GM19043 (cell line): ENCODE measurements around the gene OLA1.
A peak's percentile ranks its signal among the peaks of the same experiment; 100 is the strongest.
"Not testable (repeated sequence)": the region's sequence is repeated elsewhere in the genome, so short reads cannot be mapped to it uniquely, and the experiment has no call there.

Experiments used
- ATAC-seq: cut with Tn5 transposase; IDR thresholded peaks from one replicate; pipeline ENCODE4 v1.9.1; 2021; ENCODE audit warnings: low read depth; ENCODE audit not compliant: unreplicated experiment

The OLA1 gene

DNA sequence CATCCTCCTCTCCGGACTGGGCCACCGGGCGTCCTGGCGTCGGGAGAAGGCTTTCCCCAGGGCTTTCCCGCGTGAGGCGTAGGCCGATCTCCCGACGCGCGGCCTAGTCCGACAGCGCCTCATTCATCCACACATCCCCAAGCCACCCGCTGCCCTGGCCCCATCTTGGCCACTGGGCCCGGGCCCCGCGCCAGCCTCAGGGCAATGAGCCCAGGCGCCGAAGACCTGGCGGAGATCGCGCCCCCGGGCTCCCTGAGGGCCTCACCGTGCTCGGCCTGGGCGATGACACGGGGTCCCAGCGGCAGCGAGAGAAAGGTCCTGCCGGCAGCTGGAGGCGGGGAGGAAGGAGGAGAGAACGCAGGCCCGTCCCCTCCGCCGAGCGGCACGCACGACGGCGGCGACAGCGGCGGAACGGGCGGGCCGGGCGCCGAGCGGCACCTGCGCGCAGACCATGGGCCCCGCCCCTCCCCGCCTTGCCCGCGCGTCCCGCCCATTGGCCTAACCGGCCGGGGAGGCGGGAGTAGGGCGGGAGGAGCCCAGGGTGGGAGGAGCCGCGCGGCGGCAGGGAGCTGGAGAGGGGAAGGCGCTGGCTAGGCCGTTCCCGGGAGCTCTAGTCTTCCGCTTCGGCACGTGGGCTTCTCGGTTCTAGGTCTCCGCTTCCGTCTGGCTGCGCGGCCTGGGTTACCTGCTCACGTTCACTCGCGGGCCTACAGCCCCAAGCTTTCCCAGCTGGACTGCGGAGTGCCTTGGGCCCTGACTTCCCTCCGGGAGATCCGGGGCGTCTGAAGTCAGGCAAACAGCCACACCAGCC lies at the start of gene OLA1:
OLA1 (minus strand) TSS at position 346 of the 811 bp plus-strand sequence. CDS start 1,717 bp downstream, outside the sequence.
- ATAC-seq = peak; percentile 97

DNA sequence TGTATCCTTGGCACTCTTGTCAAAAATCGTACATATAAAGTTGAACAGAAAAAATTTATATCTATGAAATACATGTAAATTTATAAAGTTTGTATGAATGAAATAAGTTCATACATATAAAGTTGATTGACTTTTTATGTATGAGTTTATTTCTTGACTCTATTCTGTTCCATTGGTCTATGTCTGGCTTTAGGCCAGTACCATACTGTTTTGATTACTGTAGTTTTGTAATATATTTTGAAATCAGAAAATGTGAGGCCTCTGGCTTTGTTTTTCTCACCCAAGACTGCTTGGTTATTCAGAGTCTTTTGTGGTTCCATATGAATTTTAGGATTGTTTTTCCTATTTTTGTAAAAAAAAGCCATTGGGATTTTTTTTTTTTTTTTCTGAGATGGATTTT lies 44.6 kb upstream of the OLA1 start:
- no peak for ATAC-seq

DNA sequence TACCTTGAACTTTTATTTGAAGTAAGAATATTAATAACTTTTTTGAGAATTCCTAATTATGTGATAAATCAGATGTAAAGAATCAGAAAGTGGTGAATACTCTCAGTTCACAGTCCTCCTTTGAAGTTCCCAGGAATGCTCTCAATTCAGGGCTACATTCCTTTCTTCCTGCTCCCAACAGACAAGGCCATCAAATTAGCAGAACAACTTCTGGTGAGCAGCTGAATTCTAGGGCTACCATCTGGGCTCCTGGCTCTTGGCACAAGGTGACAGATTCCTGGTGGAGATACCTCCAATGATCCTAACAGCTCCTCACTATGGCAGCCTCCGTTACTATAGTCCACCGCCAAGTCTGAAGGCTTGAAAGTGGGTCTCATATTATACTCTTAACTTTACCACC lies 37.8 kb upstream of the OLA1 start:
- ATAC-seq = no peak

DNA sequence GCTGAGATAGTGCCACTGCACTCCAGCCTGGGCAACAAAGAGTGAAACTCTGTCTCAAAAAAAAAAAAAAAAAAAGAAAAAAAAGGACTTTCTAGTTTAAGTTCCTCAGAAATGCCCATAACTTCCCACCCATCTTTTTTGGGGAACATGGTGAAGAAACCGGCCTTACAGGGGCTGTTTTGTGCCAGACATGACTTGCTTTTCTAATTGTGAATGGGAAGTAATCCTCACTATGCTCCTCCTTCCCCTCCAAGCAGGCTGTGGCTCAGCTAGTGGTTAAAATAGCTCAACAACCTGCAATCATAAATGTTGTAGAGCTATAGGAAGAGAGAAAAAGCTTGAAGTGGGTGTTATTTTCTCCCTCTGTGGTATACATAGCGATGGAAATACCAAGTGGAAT lies 34.1 kb upstream of the OLA1 start:
- ATAC-seq = no peak

DNA sequence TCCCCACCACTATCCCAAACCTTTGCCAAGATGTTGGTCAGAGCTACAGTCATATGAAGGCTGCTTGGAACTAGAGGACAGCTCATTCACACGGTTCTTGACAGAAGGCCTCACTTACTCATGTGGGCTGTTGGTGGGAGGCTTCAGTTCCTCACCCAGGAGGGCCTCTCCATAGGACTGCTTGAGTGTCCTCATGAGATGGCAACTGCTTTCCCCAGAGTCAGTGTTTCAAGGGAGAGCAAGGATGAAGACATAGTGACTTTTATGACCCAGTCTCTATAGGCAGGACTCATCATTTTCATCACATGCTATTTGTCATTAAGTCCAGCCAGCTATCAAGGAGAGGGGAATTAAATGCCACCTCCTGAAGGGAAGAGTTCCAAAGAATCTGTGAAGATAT lies 33.4 kb upstream of the OLA1 start:
- ATAC-seq = no peak

DNA sequence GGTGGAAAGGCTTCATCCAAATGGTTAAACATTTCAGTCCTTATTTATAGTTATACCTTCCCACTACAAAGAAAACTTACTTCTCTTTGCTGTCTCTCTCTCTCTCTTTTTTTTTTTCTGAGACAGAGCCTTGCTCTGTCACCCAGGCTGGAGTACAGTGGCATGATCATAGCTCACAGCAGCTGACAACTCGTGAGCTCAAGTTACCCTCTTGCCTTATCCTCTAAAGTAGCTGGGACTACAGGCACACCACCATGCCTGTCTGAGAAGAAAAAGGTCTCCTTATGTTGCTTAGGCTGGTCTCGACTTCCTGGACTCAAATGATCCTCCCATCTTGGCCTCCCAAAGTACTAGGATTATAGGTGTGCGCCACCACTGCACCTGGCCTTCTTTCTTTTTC lies 32.3 kb upstream of the OLA1 start:
- no peak for ATAC-seq

DNA sequence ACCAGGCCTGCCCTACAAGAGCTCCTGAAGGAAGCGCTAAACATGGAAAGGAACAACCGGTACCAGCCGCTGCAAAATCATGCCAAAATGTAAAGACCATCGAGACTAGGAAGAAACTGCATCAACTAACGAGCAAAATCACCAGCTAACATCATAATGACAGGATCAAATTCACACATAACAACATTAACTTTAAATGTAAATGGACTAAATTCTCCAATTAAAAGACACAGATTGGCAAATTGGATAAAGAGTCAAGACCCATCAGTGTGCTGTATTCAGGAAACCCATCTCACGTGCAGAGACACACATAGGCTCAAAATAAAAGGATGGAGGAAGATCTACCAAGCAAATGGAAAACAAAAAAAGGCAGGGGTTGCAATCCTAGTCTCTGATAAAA lies 21.9 kb upstream of the OLA1 start:
- ATAC-seq = not testable (repeated sequence)

DNA sequence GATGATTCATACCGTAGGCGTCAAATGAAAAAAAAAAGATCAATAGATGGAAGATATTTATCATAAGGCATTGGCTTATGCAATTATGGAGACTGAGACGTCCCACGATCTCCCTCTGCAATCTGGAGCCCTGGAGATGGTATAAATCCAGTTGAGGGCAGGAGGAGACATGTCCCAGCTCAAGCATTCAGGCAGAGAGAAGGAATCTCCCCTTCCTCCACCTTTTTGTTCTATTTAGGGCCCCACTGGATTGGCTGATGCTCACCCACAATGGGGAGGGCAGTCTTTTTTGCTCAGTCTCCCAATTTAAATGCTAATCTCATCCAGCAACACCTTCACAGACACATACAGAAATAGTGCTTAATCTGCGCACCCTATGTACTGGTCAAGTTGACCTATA lies 18.0 kb upstream of the OLA1 start:
- ATAC-seq = no peak

DNA sequence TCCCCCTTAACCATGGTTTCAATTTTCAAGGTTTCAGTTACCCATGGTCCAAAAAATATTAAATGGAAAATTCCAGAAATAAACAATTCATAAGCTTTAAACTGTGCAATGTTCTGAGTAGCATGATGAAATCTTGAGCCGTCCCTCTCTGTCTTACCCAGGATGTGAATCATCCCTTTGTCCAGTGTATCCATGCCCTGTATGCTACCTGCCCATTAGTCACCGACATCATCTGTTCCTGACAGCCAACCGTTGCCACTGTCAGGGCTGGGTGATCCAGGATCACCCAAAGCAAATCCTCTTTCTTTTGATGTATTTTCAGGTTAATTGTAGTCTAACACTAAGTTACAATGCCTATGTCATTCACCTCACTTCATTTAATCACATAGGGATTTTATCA lies 15.7 kb upstream of the OLA1 start:
- no peak for ATAC-seq

DNA sequence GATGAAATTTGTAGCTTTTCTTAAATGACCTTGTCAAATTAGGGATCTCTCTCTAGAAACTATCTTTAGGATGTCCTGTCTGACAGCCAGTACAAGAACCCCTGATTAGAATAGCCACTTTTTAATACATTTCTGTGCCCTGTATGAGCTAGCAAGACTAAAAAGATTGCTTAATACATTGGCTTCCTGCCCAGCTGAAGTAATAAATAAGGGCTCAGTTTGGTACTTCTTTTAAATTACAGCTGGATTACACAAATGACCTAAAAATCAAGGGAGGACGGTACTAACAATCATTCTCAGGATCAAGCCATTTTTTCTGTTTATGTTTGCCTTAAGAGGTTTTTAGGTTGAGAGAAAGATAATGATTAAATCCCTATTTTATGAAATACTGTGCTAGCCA lies 11.6 kb upstream of the OLA1 start:
- no peak for ATAC-seq

DNA sequence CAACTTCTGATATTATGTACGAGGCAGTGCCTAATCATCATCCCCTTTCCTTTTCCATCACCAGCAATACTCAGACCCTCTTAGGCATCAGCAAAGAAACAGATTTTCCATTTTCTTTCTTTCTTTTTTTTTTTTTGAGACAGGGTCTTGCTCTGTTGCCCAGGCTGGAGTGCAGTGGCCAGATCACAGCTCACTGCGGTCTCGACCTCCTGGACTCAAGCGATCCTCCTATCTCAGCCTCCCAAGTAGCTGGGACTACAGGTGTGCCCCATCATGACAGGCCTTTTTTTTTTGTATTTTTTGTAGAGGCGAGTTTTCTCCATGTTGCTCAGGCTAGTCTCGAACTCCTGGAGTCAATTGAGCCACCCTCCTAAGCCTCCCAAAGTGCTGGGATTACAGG lies 5.9 kb upstream of the OLA1 start:
- no peak for ATAC-seq

DNA sequence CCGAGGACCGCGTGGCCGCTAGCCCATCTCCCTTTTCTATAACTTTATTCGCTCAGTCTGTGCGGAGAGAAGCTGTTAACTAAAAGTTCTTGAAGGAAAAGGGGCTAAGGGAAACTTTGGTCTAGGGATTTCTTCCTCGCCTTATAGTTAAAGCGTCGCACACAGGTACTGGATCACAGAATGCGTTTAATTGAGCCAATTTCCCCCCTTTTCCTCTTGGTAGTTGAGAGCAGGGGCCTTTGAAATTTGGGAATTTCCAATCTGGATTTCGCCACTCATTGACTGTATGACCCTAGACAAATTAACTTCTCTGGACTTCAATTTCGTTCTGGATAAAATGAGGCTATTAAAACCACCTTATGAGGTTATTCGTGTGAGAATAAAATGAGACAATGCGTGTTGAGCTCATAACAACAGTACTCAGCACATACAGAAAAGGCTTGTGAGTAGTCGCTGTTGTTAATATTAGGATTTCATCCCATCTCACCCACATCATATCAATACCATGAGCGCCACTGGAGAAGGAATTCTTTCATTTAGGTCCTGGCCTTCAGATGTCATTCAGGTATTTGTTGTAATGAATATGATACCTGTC lies 763 bp upstream of the OLA1 start:
- no peak for ATAC-seq

DNA sequence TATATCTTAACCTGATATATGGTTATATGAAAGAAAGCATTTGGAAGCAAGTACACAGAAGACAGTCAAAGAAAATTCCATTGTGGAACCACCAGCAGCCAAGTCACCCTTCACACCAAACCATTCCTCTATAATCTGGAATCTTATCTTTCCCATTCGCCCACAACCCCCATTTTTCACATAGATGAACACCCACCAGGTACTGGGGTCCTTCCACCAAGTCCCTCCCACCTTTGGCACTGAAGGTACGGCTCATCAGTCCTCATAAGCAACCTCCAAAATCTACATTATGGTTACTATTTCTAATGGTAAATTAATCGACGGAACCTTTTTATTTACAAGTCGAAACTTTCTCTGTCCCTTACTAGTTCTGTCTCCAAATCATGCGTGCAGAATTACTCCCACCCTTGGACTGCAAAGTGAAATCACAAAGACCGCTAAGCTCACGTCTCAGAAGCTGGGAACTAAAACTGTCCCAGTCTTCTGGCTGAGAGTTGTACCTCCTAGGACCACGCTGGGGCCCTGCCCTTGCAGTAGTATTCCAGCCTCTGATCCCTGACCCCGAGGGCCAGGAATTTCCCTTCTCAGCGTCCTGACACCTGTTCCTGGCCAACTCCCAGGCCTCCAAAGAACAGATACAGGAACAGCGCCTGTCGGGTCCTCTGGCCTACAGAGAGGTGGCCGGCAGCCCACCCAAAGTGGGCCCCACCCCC lies 702 bp downstream of the OLA1 start:
- ATAC-seq = peak; percentile 5

DNA sequence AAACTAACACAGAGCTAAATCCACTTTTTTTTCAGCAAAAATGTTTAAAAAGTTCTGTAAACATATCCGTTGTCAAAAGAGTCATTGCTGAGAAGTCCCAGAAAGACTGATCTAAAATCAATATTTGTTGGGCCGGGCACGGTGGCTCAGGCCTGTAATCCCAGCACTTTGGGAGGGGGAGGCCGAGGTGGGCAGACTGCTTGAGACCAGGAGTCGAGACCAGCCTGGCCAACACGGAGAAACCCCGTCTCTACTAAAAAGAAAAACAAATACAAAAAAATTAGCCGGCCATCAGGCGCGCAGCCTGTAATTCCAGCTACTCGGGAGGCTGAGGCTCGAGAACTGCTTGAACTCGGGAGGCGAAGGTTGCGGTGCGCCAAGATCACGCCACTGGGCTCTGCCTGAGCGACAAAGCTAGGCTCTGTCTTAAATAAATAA lies 1.4 kb downstream of the OLA1 start:
- no peak for ATAC-seq

DNA sequence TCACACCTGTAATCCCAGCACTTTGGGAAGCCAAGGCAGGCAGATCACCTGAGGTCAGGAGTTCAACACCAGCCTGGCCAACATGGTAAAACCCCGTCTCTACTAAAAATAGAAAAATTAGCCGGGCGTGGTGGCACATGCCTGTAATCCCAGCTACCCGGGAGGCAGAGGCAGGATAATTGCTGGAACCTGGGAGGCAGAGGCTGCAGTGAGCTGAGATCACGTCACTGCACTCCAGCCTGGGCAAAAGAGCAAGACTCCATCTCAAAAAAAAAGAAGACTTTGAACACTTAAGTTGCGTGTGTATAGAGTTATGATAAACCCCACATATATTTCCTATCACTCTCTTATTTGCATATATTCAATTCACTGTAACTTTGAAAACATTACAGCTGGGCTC lies 2.7 kb downstream of the OLA1 start:
- ATAC-seq = not testable (repeated sequence)

DNA sequence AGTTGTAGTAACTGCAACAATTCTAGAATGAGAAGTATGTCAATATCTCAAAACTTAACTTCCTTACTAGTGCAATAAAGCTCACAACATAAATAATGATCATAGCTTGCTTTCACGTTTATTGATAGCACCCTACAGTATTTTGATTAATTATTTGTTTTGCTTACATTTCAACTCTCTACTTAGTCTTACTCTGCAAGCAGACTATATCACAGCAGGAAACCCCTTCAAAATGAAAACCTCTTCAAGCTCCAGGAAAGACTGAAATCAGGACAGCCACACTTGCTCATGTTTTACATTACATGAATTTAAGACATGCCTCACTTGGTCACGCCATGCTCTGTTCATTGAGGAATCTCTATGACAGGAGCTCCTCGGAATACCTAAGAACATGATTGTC lies 3.3 kb downstream of the OLA1 start:
- no peak for ATAC-seq

DNA sequence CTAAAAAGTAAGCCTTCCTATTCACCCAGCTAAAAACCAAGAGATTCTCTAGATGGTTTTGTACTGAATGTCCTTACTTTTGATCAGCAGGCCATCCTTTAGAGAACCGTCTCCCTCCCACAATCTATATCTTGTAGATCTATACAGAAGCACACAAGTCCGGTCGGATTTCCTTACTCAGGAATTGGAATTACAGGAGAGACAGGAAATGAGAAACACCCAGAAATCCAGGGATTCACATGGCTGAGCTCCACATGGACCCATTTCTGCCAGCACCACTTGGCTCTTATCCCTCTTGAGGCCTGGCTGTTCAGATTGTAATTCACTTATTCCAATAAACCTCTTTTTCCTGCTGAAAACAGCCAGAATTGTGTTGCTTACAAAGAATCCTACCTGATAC lies 4.5 kb downstream of the OLA1 start:
- no peak for ATAC-seq

DNA sequence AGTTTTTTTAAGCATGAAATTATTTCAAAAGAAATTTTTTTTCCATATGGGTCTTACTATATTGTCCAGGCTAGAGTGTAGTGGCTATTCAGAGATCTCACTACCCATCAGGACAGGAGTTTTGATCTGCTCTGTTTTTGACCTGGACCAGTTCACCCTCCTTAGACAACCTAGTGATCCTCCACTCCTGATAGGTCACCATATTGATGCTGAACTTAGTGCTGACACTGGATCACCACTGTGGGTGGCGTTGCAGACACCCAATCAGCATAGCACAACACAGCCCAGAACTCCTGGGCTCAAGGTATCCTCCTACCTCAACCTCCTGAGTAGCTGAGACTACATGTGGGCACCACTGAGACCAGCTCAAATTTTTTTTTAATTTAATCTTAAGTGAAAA lies 8.2 kb downstream of the OLA1 start:
- no peak for ATAC-seq

DNA sequence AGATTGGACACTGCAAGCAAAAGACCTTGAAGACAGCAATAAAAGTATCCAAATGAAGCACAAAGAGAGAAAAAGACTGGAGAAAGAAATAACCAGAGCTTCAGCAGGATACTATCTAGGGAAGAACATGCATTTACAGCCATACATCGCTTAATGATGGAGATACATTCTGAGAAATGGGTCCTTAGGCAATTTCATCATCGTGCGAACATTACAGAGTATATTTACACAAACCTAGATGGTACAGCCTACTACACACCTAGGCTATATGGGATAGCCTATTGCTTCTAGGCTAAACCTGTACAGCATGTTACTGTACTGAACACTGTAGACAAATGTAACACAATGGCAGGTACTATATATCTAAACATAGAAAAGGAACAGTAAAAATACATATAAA lies 11.9 kb downstream of the OLA1 start:
- ATAC-seq = no peak

DNA sequence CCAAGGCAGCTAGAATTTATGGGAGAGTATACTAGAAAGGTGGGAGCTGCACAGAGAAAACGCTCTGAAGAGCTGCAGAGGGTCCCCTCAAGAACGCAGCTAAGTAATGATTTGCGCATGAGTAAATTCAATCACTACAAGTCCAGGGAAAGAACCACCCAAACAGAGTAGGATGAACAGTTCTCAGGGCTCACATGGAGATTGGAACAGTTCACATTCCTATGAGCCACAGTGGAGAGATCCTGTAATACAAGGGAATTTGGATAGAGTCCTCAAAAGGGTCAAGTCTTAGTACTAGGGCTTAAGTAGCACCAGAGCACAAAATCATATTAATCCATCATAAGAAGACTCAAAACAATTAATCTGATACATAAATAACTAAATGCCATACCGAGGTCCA lies 12.7 kb downstream of the OLA1 start:
- ATAC-seq = no peak

DNA sequence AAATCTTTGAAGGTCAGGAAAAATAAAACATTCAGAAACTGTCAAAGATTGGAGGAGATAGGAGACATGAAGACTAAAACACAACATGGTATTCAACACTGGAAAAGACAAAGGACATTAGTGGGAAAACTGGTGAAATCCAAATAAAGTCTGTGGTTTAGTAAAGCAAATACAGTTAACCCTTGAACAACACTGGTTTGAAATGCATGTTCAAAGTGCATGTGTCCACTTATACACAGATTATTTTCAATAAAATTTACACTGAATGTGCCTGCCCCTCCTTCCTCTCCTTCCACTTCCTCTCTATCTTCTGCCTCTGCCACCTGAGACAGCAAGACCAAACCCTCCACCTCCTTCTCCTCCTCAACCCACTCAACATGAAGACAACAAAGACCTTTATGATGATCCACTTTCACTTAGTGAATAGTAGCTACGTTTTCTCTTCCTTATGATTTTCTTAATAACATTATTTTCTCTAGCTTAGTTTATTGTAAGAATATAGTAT lies 14.5 kb downstream of the OLA1 start:
- no peak for ATAC-seq

DNA sequence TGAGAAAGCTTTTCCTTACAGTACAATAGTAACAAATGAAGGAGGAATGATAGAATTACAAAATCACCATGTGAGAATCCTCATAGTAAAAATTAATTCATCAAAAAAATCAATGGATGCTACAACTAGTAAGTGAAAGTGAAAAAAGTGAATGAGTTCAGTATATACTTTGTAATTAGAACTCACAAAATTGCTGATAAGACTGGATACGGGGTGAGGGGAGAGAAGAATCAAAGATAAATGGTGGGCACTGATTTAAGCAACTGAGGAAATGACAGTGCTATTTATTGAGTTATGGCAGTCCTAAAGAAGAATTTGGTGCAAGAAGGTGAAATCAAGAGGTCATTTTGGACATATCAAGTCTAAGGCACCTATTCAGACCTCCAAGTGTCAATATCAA lies 20.6 kb downstream of the OLA1 start:
- no peak for ATAC-seq
